HUES48 (cell line): ENCODE measurements around the gene ARL5A.

Source experiments
- H3K27ac ChIP-seq: one replicate; pipeline ENCODE4 v1.7.0; 2013; ENCODE audit warnings: low read depth, low read length, inconsistent platforms
- H3K27me3 ChIP-seq: 2 replicates; pipeline ENCODE4 v1.6.1; 2013; ENCODE audit warnings: mild to moderate bottlenecking, low read length; ENCODE audit not compliant: control insufficient read depth, insufficient read depth
- H3K36me3 ChIP-seq: 2 replicates; pipeline ENCODE4 v1.6.1; 2013; ENCODE audit warnings: low read length; ENCODE audit not compliant: control insufficient read depth, insufficient read depth
- H3K4me1 ChIP-seq: 2 replicates; pipeline ENCODE4 v1.6.1; 2013; ENCODE audit warnings: mild to moderate bottlenecking, low read length; ENCODE audit not compliant: control insufficient read depth, insufficient read depth
- H3K4me3 ChIP-seq: 2 replicates; pipeline ENCODE4 v1.5.1; 2013; ENCODE audit warnings: mild to moderate bottlenecking, low read depth, low read length
- H3K9ac ChIP-seq: 2 replicates; pipeline ENCODE4 v1.6.1; 2013; ENCODE audit warnings: mild to moderate bottlenecking, low read depth, low read length, moderate library complexity
- H3K9me3 ChIP-seq: 2 replicates; pipeline ENCODE4 v1.6.1; 2013; ENCODE audit warnings: low read length; ENCODE audit not compliant: control insufficient read depth, insufficient read depth

Gene ARL5A

GRCh38 chr2:151765760-151766410, 62.3 kb downstream of the ARL5A start:
- H3K27ac ChIP-seq: no peak overlapping the region
- no peak overlapping the region for H3K9ac ChIP-seq
- H3K4me1 ChIP-seq: no peaks in the 10 kb centered on the region

GRCh38 chr2:151762694-151763093, 65.5 kb downstream of the ARL5A start:
- no peaks in the 10 kb centered on the region for H3K4me1 ChIP-seq
- no peak overlapping the region for H3K4me3 ChIP-seq
- no peaks in the 10 kb centered on the region for H3K9me3 ChIP-seq
- no peaks in the 10 kb centered on the region for H3K36me3 ChIP-seq
- no peaks in the 10 kb centered on the region for H3K27me3 ChIP-seq
- H3K27ac ChIP-seq: no peak overlapping the region
- H3K9ac ChIP-seq: no peak overlapping the region

More at GRCh38 chr2:151765760-151766410, 62.3 kb downstream of the ARL5A start:
- H3K9me3 ChIP-seq: no peaks in the 10 kb centered on the region
- H3K27me3 ChIP-seq: no peaks in the 10 kb centered on the region
- no peak overlapping the region for H3K4me3 ChIP-seq
- no peaks in the 10 kb centered on the region for H3K36me3 ChIP-seq

- H3K27ac ChIP-seq: no peak overlapping the region
- no peaks in the 10 kb centered on the region for H3K27me3 ChIP-seq
- no peak overlapping the region for H3K9ac ChIP-seq
- H3K36me3 ChIP-seq: no peaks in the 10 kb centered on the region
- no peak overlapping the region for H3K4me3 ChIP-seq
- H3K9me3 ChIP-seq: no peaks in the 10 kb centered on the region
- H3K4me1 ChIP-seq: no peaks in the 10 kb centered on the region
Observed at GRCh38 chr2:151761687-151762086, 66.5 kb downstream of the ARL5A start.

GRCh38 chr2:151761193-151761592, 67.0 kb downstream of the ARL5A start:
- Histone ChIP-seq H3K4me1 (no peaks in the 10 kb centered on the region), H3K36me3 (no peaks in the 10 kb centered on the region), H3K9ac (no peak overlapping the region), H3K9me3 (no peaks in the 10 kb centered on the region), H3K27me3 (no peaks in the 10 kb centered on the region), H3K4me3 (no peak overlapping the region), H3K27ac (no peak overlapping the region)

GRCh38 chr2:151760139-151760650, 68.0 kb downstream of the ARL5A start:
- H3K27me3 ChIP-seq: no peaks in the 10 kb centered on the region
- no peaks in the 10 kb centered on the region for H3K36me3 ChIP-seq
- no peak overlapping the region for H3K27ac ChIP-seq
- H3K9me3 ChIP-seq: no peaks in the 10 kb centered on the region
- H3K9ac ChIP-seq: no peak overlapping the region
- H3K4me3 ChIP-seq: no peak overlapping the region
- no peaks in the 10 kb centered on the region for H3K4me1 ChIP-seq

GRCh38 chr2:151758744-151759143, 69.5 kb downstream of the ARL5A start:
- H3K27me3 ChIP-seq: no peaks in the 10 kb centered on the region
- no peak overlapping the region for H3K9ac ChIP-seq
- no peak overlapping the region for H3K4me3 ChIP-seq
- no peaks in the 10 kb centered on the region for H3K36me3 ChIP-seq
- no peaks in the 10 kb centered on the region for H3K4me1 ChIP-seq
- H3K27ac ChIP-seq: no peak overlapping the region
- H3K9me3 ChIP-seq: no peaks in the 10 kb centered on the region

- no peak overlapping the region for H3K9ac ChIP-seq
- no peaks in the 10 kb centered on the region for H3K4me1 ChIP-seq
- H3K4me3 ChIP-seq: no peak overlapping the region
- no peak overlapping the region for H3K27ac ChIP-seq
- no peaks in the 10 kb centered on the region for H3K27me3 ChIP-seq
- H3K36me3 ChIP-seq: no peaks in the 10 kb centered on the region
- H3K9me3 ChIP-seq: no peaks in the 10 kb centered on the region
Observed at GRCh38 chr2:151757861-151758260, 70.4 kb downstream of the ARL5A start.

- no peak overlapping the region for H3K27ac ChIP-seq
- H3K4me1 ChIP-seq: no peaks in the 10 kb centered on the region
- no peaks in the 10 kb centered on the region for H3K27me3 ChIP-seq
- no peak overlapping the region for H3K9ac ChIP-seq
- no peaks in the 10 kb centered on the region for H3K36me3 ChIP-seq
- H3K9me3 ChIP-seq: no peaks in the 10 kb centered on the region
- H3K4me3 ChIP-seq: no peak overlapping the region
Observed at GRCh38 chr2:151756820-151757219, 71.4 kb downstream of the ARL5A start.

- H3K36me3 ChIP-seq: no peaks in the 10 kb centered on the region
- no peak overlapping the region for H3K27ac ChIP-seq
- H3K9ac ChIP-seq: no peak overlapping the region
- no peak overlapping the region for H3K4me3 ChIP-seq
- no peaks in the 10 kb centered on the region for H3K27me3 ChIP-seq
- H3K9me3 ChIP-seq: no peaks in the 10 kb centered on the region
- H3K4me1 ChIP-seq: no peaks in the 10 kb centered on the region
Observed at GRCh38 chr2:151754253-151754897, 73.8 kb downstream of the ARL5A start.

GRCh38 chr2:151753540-151753939, 74.7 kb downstream of the ARL5A start:
- H3K9me3 ChIP-seq: no peaks in the 10 kb centered on the region
- no peaks in the 10 kb centered on the region for H3K4me1 ChIP-seq
- no peak overlapping the region for H3K27ac ChIP-seq
- H3K9ac ChIP-seq: no peak overlapping the region
- no peaks in the 10 kb centered on the region for H3K27me3 ChIP-seq
- no peak overlapping the region for H3K4me3 ChIP-seq
- H3K36me3 ChIP-seq: no peaks in the 10 kb centered on the region
